Pancreas (tissue), 10 donors: Measurements from ENCODE around the gene LPIN1. TPM values are rescaled to one million over a fixed set of nuclear protein-coding genes. Genes with fewer than 3 reads are reported as not detected.
A peak's percentile ranks its signal among the peaks of the same experiment; 100 is the strongest.

Experiments
- ATAC-seq, 4 donors: fragments of 200-7000 bp; cut with Tn5 transposase; one replicate each; pipeline versions ENCODE4 v1.8.0 to v1.9.1; 2020; ENCODE audit warnings: mild to moderate bottlenecking in 4 of 4, moderate library complexity in 4 of 4
- DNase-seq, 6 donors: peaks; one replicate each; pipeline ENCODE4 v3.0.0-alpha.2; 2020
- FAIRE-seq: peaks from 2 replicates; lab custom pipeline; 2012; peaks lifted over from hg19 to GRCh38; lab: Jason Lieb, UNC
- H3K27ac ChIP-seq, 4 donors: fragments of 200-600 bp; sonication (generic); 1 replicate in 3 of 4; 2 replicates in 1 of 4; pipeline versions ENCODE4 v1.5.0 to v1.8.0; 2020
- H3K27me3 ChIP-seq, 4 donors: fragments of 200-600 bp; one replicate each; pipeline ENCODE4 v1.8.0; 2021
- H3K36me3 ChIP-seq, 3 donors: fragments of 200-600 bp; sonication (generic) in 1 of 3; one replicate each; pipeline versions ENCODE4 v1.5.0 to v1.8.0; 2020 to 2021
- H3K4me1 ChIP-seq, 3 donors: fragments of 200-600 bp; one replicate each; pipeline ENCODE4 v1.8.0; 2021
- H3K4me3 ChIP-seq, 4 donors: fragments of 200-600 bp; sonication (generic) in 2 of 4; one replicate each; pipeline versions ENCODE4 v1.5.0 to v1.8.0; 2020 to 2021
- H3K9me3 ChIP-seq, 4 donors: fragments of 200-600 bp; one replicate each; pipeline ENCODE4 v1.8.0; 2021
- CTCF ChIP-seq, 4 donors: fragments of 200-600 bp; sonication (generic) in 3 of 4; IDR thresholded peaks; one replicate each; pipeline versions ENCODE4 v1.5.0 to v1.8.0; 2021; ENCODE audit warnings: antibody characterized with exemption in 4 of 4
- WGBS, 2 donors: extraction: QIAGEN DNeasy Blood & Tissue Kit; methylation state at CpG; one replicate each; pipeline ENCODE4 v1.1.7; 2013; 5-methylcytosine and 5-hydroxymethylcytosine counted together
- intact Hi-C, 3 donors: fragments of 100-400 bp; cut with DNase I; formaldehyde crosslinking; loops; one replicate each; pipeline versions ENCODE4 v1.11.1 to v1.14.2; 2022
- polyA plus RNA-seq, 2 donors: library from polyadenylated mRNA; stranded (reverse); fragments of 200-250 nt; gene quantifications; one replicate each; pipeline ENCODE4 v1.2.3, GENCODE V29; 2013
- total RNA-seq, 6 donors: library from RNA; stranded (reverse); fragmentation: NEBNext Ultra II Directional in 4 of 6; extraction: Animal tissue kit (Norgen Biotek cat#: 25700) in 4 of 6; gene quantifications; one replicate each; pipeline versions ENCODE4 v1.2.1 to v1.2.4, GENCODE V29; 2021 to 2023
- donor health status: healthy with polysubstance abuse.
- donor health status: DM: no; HTN: no; CAD: no; lungs with moderate emphysema.
- donor health status: DM: no; HTN: no; CAD: no.
- donor health status: control.
- donor health status: control.
- donor health status: Bipolar disorder and iron deficiency.
- donor health status: DM: yes; HTN: yes; CAD: no.
- donor health status: DM: no; HTN: no; CAD: no.
- donor health status: DM: no; HTN: no; CAD: no.
- donor health status: DM: yes; HTN: yes; CAD: no.

Gene LPIN1
- total and polyA plus RNA-seq, 8 donors = 7.4 to 16.5 (median 9.9) TPM

- Histone ChIP-seq H3K27me3 (no peaks in the 10 kb centered on the region), H3K36me3 (no peaks in the 10 kb centered on the region), H3K27ac (peak overlapping the region in 1 of 4 donors; percentile 3), H3K9me3 (no peaks in the 10 kb centered on the region), H3K4me1 (peaks cover 0 to 5% (median 0%) of the 10 kb centered on the region in 3 donors), H3K4me3 (no peak overlapping the region)
- intact Hi-C loops = no loop called here
- DNase-seq (peak in 3 of 6 donors; percentile 47 to 84 (median 66)), FAIRE-seq (no peak), ATAC-seq (peak; percentile 65 to 91 (median 88))
- WGBS, 2 donors = 47 to 52% methylated on average over 8 of the region's 8 CpGs
- peak in 1 of 4 donors; percentile 11 for TF ChIP-seq CTCF (IDR thresholded peaks at IDR 0.05)
These were observed 7.6 kb upstream of the LPIN1 start for GRCh38 chr2:11738589-11739436.

GRCh38 chr2:11740723-11741122 is 5.7 kb upstream of the LPIN1 start:
- Histone ChIP-seq H3K27me3 (no peaks in the 10 kb centered on the region), H3K36me3 (no peaks in the 10 kb centered on the region), H3K9me3 (no peaks in the 10 kb centered on the region), H3K27ac (no peak overlapping the region), H3K4me1 (peaks cover 0 to 12% (median 5%) of the 10 kb centered on the region in 3 donors), H3K4me3 (no peak overlapping the region)
- ATAC-seq (no peak), DNase-seq (no peak), FAIRE-seq (no peak)
- intact Hi-C loops = no loop called here
- WGBS, 2 donors = 86 to 87% methylated on average over 3 of the region's 3 CpGs
- TF ChIP-seq CTCF (IDR thresholded peaks at IDR 0.05) = no peak

GRCh38 chr2:11742317-11742701 is 4.1 kb upstream of the LPIN1 start:
- intact Hi-C loops = no loop called here
- FAIRE-seq (no peak), ATAC-seq (no peak), DNase-seq (no peak)
- H3K4me1 ChIP-seq = peaks cover 4 to 15% (median 5%) of the 10 kb centered on the region in 3 donors
- H3K36me3 ChIP-seq = no peaks in the 10 kb centered on the region
- no peaks in the 10 kb centered on the region for H3K27me3 ChIP-seq
- H3K4me3 ChIP-seq = no peak overlapping the region
- H3K9me3 ChIP-seq = no peaks in the 10 kb centered on the region
- WGBS, 2 donors = 95 to 98% methylated on average over 4 of the region's 4 CpGs
- TF ChIP-seq CTCF (IDR thresholded peaks at IDR 0.05) = no peak
- no peak overlapping the region for H3K27ac ChIP-seq

GRCh38 chr2:11742702-11743357 is 3.6 kb upstream of the LPIN1 start:
- DNase-seq (peak in 1 of 6 donors; percentile 67), FAIRE-seq (no peak), ATAC-seq (no peak)
- Histone ChIP-seq H3K27me3 (no peaks in the 10 kb centered on the region), H3K36me3 (no peaks in the 10 kb centered on the region), H3K4me3 (no peak overlapping the region), H3K9me3 (no peaks in the 10 kb centered on the region), H3K27ac (no peak overlapping the region), H3K4me1 (peaks cover 4 to 15% (median 5%) of the 10 kb centered on the region in 3 donors)
- intact Hi-C loops = no loop called here
- TF ChIP-seq CTCF (IDR thresholded peaks at IDR 0.05) = no peak
- WGBS, 2 donors = 78 to 82% methylated on average over 15 to 16 of the region's 16 CpGs
